ENCODE results near the gene KDM4B.
"Not testable (repeated sequence)": the region's sequence is repeated elsewhere in the genome, so short reads cannot be mapped to it uniquely, and the experiment has no call there.

The KDM4B gene

DNA sequence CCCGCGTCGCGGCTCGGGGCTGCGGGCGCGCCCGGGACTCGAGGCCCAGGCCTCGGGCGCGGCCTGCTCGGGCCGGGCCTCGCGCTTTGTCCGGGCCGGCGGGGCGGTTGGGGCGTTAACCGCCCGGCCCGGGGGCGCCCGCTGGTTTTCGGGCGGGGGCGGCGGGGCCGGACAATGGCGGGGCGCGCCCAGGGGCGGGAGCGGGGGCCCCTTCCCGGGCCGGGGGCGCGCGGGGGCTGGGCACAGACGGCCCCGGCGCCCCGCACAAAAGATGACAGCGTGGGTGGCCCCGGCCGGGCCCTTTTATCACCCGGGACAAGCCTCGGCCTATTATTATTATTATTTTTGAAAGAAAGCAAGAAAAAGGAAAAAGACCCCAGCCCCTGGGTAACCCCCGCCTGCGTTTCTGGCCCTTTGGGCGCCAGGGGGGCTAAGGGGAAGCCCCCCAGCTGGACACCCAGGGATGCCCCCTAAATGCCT, 419 bp downstream of the KDM4B start:
- no peak for FAIRE-seq

DNA sequence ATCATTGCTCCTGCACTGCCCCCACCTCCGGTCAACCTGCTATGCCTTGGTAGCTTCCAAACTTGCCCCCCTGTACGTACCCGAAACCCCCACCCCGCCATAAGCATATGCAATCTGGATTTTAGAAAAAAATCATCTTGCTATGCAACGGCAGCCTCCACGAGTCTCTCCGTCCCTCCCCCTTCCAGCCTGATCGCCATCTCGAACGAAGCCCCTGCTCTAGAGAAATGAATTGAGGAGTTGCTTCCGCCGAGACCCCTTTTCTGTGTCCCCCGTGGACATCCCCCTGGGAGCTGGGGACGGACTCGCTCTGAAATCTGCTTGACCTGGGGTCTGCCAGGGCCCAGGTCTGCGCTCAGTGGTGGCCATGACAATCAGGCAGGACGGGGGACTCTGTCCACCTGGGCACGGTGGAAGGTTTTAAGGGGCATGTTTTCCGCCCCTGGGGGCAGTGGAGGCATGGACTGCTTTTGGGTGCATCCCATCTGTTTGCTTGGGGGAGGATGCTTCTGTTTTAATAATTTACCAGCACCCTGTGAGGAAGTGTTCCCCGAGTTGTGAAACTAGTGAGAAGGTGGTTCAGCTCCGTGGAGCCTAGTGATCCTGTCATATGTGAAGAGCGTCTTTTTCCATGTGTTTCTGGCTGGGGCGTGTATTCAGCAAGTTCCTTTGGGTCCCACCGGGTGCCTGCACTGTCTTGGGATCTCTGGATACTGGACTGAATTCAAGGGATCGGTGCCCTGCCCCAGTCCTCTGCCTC, 1.0 kb downstream of the KDM4B start:
- no peak for FAIRE-seq

DNA sequence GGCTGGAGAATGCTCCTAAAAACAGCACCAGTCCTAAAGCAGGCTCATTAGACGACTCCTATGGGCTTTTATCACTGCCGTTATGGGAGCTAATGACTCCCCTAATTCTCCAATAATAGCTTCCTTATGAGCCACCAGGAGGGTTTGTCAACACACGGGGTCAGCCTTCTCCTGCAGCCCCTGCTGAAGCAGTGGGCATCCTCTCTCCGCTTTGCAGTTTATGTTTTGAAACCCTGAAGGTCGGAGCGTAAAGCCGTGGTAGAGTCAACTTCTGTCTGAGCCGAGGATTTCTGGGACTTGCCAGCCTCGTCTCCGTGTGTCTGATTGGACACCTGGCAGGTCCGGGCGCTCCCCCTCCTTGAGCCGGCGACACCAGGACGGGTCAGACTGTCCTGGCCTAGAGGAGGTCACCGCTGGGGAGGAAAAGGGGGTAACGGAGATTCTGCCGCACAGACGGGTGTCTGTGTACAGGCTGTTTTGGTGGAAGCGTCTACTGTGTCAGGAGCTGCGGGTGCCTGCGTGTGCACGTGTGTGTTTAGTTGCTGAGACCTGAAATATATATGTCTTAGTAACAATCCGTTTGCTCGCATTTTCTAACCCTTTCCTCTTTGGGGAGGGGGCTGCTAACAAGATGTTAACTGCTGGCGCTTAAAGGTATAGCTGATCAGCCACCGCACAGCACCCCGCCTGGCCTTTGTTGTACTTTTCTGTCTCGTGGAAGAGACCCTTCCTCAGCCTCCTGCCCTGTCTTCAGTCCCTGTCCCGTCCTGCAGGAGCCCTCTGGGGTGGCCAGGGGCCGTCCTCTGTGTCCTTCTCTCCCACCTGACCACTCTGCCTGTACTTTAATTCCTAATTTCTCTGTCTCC, 1.9 kb downstream of the KDM4B start:
- FAIRE-seq: no peak

DNA sequence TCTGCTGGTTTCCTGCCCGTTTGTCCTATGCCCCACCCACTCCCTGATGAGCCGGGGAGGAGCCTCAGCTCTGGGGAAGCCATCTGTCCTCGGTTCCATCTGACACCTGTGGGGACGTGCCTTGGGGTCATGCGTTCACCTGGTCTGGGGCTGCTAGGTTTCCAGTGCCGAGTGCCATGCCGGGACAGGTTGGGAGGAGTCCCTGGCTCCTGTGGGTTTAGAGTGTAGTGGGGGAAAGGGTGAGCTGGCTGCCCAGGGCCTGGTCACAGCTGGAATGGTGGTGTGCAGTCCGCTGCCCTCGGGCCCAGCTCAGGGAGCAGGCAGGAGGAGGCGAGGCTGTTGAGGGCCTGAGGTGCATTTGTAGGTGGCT, 2.5 kb downstream of the KDM4B start:
- no peak for FAIRE-seq

DNA sequence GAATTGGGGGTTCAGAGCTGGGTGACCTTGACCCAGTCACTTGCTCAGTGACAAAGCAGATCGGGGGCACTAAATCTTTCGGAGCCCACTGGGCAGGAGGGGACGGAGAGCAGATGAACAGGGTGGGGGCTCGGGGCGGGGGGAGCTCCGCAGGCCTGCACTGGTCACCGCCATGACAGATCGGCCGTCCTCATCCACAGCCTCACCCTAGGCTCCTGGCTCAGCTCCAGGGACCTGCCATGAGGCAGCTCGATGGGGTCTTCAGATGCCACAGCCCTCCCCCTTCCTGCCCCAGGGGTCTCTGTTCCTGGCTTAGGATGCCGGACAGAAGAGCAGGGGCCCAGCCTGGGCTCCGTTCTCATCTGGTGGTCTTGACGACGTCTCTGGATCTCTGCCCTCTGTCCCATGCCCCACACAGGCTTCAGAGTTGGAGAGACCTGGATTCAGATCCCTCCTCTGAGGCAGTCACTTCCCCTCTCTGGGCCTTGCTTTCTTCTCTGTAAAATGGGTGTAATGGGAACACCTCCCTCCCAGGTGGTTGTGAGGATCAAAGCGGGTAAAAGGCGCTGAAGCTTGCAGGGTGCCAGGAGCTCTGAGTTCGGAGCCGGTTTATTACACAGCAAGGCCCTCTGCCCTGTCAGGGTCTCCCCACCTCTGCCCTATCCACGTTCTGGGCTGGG, 3.0 kb downstream of the KDM4B start:
- no peak for FAIRE-seq

DNA sequence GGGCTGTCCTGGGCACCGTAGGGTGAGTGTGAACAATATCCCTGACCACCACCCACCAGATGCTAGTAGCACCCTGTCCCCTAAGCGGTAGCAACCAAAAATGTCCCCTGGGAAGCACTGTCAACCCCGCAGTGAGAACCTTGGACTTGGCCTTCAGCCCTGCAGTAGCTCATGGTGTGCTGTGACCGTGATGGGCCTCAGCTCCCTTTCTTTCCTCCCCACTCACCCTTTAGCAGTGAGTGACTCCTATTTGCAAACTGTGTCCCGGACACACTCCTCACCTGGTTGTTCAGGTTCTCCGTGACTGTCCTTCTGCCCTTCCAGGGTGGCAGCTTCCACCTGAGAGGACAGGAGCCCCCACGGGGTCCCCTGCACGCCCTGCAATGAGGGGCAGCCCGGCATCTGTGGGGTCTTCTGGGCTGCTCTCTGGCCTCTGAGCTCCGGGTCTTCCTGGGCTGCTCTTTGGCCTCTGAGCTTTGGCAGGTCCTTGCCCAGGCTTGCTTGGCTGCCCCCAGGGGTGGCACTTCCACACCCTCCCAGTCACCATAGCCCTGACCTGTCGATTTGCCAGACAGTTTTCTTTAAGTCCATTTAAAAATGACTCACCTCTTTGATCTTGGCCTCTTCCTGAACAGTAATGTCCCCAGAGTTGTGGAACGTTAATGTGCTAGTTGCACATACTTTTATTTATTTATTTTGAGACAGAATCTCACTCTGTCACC, 3.8 kb downstream of the KDM4B start:
- FAIRE-seq: no peak

DNA sequence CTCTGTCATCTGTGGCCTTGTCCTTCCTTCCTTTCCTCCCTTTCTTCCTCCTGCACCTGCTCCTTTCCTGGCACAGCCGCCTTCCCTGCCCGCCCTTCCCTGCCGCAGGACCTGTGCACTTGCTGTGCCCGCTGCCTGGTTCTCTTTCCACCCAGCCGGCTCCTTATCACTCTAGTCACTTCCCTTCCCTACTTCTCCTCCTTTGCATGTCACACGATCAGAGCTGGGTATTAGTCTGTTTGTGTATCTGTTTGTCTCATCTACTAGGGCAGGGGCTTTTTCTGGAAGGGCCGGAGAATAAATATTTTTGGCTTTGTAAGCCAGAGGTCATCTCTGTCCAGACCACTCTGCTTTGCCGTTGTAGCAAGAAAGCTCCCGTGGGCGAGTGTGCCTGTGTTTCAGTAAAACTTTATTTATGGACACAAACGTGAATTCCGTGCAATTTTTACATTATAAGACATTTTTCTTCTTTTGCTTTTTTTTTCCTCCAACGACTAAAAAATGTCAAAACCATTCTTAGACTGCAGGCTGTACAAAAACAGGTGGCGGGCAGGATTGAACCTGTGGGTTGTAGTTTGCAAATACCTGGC, 6.1 kb downstream of the KDM4B start:
- FAIRE-seq: no peak

DNA sequence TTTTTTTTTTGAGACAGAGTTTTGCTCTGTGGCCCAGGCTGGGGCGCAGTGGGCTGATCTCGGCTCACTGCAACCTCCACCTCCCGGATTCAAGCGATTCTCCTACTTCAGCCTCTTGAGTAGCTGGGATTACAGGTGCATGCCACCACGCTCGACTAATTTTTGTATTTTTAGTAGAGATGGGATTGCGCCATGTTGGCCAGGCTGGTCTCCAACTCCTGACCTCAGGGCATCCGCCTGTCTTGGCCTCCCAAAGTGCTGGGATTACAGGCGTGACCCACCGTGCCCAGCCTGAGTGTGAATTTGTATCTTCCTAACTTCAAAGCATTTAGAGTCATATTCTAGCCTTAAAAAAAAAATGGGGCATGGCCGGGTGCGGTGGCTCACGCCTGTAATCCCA, 6.7 kb downstream of the KDM4B start:
- FAIRE-seq: not testable (repeated sequence)

DNA sequence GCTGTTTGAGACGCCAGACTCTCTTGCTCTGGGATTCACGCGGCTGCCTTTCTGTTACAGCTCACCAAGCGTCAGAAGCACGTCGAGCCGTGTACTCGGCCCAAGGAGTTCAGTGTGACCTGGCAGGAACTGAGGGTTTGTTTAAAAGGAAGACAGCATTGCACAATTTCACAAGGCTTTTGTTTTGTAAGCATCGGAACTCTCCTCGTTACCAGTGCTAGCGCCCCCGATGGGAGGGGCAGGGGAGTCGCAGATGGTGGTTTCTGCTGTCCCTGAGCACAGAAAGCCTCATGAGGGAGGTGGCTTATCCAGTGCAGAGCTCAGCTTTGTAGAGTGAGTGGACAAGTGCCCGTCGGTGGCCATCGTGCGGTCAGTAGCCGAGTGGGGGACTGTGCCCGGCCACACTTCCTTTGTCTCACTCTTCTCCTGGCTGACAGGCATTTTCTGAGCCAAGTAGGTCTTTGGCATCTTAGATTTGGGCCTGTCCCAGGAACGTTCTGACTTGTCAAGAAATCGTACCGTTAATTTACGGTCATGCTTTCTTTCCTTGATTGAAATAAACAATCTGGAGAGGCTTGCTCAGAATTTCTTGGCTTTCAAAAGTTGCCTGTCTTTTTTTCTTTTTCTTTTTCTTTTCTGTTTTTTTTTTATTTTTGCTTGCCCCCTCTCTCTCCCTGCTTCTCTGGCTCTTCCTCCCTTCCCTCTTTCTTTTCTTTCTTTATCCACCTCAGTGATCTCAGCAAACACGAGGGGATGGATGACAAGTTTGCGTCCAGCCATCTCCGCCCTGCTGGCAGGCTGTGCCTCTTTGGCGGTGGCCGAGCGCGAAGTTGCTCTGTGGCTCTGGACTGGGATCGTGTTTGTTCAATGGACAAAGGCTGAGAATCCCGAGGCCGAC, 7.7 kb downstream of the KDM4B start:
- peak; percentile 96 for FAIRE-seq

DNA sequence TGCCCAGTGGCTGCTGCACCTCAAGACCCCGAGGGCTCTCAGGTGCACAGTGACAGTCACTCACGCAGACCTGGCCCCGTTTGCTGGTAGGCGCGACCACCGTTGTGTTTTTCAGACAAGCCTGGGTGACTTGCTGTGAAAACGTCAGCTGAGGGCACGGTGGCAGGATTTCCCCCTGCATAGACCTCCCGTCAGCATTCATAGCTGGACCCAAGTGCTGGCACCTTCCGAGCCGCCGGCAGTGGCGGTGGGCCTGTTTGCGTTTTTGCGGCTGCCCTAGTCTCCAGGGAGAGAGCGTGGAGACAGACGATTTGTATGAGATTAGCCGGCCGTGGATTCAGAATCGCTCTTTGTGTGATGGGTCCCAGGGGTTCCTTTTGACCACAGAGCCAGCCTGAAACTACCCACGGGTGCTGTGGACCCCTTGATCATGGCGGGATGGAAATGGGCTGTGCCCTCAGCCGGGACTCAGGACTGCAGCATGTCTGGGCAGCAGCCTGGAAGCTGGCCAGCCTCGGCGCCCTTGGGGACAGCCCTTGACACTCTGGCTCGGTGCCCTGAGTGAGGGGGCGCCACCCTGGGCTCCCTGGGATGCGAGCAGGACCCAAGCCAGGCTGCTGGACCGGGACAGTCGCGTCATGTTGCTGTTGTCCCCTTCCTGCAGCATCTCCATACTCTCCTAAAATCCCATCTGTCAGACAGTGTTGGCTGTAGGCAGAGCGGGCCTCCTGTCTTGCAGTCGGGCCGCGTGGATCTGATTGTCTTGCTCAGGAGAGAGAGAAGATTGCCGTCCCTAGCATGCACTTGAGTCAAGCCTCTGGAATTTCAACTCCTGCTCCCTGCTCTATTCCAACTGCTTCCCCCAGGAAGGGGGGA, 8.6 kb downstream of the KDM4B start:
- FAIRE-seq: no peak

DNA sequence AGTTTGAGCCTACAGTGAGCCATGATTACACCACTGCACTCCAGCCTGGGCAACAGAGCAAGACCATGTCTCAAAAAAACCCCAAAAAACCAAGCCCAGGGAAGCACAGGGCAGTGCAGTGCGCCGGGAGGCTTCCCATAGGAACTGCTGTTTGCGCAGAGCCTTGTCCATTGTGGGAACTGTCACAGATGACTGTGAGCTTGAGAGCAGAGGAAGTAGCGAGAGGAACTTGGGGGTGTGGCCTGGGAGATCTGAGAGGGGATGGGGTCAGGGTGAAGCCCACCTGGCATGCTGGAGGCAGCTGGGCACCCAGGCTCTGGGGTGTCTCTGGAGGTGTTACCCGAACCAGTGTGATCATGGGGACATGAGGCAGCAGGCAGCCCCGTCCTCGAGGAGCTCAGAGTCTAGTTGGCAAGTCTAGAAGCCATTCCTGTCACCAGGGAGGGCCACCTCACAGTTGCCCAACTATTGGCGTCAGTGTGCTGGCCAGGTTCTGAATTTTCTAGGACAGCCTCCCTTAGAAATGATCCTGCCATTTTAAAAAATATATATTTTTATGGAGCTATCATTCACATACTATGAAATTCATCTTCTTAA, 10.4 kb downstream of the KDM4B start:
- FAIRE-seq: no peak

DNA sequence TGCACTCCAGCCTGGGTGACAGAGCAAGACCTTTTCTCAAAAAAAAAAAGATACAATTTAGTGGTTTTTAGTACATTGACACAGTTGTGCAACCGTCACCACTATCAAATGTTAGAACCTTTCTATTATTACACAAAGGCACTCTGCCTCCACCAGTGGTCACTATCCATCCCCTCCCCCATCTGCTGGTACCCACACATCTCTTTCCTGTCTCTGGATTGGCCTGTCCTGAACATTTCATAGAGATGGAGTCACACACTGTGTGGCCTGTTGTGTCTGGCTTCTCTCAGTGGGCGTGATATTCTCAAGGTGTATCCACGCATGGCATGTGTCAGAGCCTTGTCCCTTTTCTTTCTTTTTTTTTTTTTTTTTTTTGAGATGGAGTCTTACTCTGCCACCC, 11.2 kb downstream of the KDM4B start:
- no peak for FAIRE-seq

DNA sequence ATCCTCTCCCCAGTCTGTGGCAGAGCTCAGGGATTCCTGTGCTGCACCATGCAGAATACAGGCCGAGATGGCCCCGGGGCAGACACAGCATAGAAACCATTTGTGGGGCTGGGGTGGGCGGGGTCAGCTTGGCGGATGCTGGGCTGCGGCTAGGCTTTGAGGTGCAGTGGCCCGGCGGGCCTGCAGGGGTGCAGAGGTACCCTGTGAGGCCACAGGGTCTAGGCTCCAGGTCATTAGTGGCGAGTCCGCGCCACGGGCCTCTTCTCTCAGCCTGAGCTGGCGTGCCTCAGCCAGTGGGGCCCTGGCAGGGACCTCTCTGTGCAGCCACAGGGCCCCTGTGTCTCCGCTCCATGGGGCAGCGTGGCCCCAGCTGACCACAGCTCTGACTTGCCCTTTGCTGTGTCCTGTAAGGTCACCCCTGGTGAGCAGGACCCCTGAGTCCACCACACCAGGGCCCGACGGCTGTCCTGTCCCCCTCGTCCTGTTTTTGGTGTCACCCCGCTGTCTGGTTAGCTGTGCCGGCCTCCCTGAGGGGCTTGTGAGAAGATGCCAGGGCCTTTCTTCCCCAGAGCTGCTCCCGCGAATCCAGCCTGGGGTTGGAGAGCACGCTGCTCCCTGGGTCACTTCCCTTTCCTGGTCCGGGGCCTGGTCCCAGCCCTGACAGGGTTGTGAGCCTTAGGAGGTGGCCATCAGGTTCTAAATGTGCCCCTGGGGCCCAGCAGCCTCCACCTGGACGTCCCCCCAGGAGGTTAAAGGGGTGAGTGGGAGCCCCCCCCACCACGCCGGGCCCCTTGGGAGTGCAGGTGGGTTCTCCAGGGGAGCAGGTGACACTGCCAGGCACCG, 12.1 kb downstream of the KDM4B start:
- no peak for FAIRE-seq

DNA sequence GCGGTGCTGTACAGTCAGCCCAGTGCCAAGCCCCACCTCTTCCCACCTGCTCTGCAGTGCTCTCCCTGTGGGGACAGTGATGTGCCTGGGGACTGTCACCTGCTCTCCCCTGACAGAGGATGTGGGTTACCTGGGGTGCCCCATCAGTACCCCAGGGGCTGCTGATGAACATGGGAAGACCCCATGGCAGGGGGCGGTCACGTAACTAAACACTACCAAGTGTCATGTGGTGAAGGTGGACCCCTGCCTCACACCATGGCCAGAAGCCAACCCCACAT, 12.7 kb downstream of the KDM4B start:
- no peak for FAIRE-seq

DNA sequence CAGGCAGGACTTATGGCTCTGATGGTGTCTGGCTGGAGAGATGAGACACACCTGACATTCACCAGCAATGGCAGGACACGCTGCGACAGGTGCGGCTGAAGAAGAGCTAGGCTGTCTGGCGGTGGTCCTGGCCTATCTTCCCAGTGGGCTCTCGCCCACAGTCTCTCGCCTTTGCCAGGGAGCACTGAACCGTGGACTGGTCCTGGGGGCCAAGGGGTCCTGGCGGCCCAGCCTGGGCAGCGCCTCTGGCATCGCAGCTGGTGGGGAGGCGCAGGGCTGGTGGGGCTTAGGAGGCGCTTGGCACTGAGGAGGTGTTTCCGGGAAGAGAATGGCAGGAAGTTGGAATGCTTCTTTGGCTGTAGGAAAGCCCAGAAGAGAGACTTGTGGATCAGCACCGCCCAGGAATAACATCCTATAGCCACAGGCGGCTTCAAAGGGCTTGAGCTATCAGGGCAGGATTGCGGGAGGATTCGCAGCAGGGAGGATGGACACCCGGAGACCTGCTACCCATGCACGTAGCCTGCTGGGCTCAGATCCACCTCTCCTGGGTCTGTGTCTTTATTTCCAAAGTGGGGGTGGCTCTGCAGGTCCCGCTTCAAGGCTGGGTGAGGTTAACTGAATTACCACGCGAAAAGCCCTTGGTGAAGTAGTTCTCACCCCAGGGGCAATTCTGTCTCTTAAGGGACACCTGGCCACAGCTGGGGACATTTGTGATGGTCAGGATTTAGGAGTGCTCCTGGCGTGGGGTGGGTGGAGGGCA, 14.6 kb downstream of the KDM4B start:
- FAIRE-seq: no peak

DNA sequence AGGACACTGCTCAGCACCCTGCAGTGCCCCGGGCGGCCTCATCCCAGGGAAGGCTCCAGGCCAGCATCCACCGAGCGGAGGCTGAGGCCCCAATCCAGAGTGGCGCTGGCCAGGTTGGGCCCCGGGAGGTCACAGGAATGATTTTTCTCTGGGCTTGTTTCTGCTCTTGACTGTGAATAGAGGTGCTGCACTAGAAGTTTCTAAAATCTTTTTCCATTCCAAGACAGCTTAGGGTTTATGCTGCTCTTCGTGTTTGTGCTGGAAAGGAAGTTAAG, 15.1 kb downstream of the KDM4B start:
- no peak for FAIRE-seq

DNA sequence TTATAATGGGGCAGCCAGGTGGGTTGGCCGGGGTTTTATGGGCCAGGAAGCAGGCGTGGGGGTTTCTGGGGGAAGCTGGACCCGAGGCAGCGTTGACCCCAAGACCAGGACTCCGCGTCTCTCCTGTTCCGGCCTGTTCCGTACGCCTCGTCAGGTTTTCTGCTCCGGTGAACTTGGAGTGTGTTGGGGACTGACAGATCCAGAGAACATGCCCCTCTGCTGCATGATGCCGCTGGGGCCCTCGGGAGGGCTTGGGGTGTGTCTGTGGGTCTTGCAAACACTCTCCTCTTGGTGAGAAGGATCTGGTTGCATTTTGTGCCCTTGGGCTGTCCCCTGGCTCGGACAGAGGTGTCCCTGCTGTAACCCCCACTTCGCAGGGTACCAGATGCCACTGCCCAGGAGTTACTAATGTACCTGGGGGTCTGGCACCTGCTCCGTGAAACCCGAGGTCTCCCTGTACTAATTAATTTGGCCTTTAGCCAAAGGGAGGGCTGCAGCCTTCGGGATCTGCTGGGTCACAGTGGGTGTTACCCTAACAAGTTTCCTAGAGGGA, 15.6 kb downstream of the KDM4B start:
- no peak for FAIRE-seq

DNA sequence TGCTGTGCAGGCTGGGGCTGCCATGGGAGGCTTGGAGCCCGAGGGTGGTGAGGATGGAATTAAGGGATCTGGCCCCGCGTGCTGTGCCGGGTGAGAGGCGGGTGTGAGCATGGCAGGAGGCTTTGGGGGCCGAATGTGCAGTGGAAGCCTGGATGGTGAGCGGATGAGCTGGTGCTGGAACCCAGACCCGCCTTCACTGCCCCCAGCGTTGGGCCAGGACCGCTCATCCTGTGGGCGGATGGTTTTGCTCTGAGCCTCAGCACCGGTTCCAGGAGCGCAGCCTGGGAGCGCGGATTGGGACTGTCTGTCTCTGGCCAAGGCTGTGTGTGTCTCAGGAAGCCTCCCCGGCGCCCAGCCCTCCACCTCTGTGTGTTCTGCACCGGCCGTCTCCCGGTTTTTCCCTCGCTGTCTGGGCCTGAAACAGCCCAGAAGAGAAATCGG, 16.7 kb downstream of the KDM4B start:
- no peak for FAIRE-seq

All from endometrium (tissue), 2 donors.